ENCODE results near the gene SLC39A8.

DNA sequence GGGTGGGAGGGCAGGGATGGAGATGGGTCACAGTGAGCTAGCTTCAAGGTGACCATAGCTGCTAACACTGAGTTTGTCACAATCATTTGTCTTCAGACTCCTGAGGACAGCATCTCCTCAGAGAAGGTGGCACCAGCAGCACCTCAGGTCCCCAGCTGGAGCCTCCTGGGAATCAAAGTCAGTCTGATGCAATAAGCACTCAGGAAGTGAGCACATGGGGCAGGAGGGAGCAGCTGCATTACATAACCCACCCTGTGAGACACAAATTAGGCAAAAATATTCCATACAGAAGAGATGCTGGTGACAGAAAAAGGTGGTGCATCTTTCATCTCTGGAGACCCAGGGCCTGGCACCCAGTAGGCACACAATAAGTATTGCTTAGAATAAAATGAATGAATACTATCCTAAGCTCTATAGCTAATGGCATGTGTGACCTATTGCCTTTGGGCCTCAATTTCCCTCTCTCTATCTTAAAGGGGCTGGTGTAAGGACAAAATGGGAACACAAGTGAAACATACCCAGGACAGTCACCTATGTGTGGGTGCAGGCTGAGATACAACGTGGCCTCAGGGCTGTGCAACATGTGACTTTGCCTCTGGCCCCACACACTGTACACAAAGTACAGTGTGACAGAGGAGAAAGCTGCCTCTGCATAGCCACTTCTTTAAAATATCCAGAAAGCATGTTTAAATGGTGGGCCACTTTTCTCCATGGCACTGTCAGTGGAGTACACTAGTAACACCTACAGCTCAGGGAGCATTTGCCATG, 37.1 kb downstream of the SLC39A8 start:
- TF ChIP-seq EZH2 (IDR thresholded peaks at IDR 0.05): no peak
- TF ChIP-seq, protein P1, sequence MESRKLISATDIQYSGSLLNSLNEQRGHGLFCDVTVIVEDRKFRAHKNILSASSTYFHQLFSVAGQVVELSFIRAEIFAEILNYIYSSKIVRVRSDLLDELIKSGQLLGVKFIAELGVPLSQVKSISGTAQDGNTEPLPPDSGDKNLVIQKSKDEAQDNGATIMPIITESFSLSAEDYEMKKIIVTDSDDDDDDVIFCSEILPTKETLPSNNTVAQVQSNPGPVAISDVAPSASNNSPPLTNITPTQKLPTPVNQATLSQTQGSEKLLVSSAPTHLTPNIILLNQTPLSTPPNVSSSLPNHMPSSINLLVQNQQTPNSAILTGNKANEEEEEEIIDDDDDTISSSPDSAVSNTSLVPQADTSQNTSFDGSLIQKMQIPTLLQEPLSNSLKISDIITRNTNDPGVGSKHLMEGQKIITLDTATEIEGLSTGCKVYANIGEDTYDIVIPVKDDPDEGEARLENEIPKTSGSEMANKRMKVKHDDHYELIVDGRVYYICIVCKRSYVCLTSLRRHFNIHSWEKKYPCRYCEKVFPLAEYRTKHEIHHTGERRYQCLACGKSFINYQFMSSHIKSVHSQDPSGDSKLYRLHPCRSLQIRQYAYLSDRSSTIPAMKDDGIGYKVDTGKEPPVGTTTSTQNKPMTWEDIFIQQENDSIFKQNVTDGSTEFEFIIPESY (IDR thresholded peaks at IDR 0.05; ENCODE audit: extremely low read depth, insufficient replicate concordance, low read length): no peak
